HG03575 (cell line): ENCODE data around the gene SLIT3.

Experiments
- ATAC-seq: cut with Tn5 transposase; IDR thresholded peaks from one replicate; pipeline ENCODE4 v1.9.1; 2021; ENCODE audit not compliant: unreplicated experiment, insufficient number of reproducible peaks, low FRiP score; ENCODE audit errors: extremely low read depth

Gene SLIT3

DNA sequence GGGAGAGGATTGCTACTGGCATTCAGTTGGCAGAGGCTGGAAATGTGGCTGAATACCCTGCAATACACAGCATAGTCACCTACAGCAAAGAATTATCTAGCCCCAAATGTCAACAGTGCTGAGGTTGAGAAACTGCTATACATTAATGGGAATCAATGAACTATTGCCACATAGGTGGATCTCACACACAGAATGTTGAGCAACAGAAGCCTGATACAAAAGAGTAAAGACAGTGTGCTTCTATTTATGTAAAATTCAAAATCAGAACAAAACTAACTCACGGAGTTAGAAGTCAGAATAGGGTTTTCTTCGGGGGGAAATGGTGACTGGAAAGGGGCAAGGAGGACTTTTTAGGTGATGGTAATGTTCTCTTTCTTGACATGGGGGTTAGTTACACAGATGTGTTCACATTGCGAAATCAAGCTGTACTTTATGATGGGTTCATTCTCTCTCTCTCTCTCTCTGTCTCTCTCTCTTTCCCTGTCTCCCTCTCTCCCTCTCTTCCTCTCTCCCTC lies 676.0 kb downstream of the SLIT3 start:
- no peak for ATAC-seq

DNA sequence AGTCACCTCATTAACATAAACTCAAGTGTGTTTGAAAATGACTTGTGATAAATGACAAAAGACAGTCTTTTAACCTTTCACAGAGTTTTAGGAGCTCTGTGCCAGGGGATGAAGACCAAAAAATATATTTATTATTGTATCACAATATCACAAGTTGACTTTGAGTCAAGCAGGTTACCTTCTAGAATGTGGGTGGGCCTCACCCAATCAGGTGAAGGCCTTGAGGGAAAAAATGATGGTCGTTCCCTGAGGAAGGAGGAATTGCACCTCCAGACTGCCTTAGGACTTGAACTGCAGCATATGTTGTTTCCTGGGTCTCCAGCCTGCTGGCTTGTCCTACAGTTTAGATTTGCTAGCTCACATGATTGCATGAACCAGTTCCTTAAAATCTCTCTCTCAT lies 680.1 kb downstream of the SLIT3 start:
- no peak for ATAC-seq

DNA sequence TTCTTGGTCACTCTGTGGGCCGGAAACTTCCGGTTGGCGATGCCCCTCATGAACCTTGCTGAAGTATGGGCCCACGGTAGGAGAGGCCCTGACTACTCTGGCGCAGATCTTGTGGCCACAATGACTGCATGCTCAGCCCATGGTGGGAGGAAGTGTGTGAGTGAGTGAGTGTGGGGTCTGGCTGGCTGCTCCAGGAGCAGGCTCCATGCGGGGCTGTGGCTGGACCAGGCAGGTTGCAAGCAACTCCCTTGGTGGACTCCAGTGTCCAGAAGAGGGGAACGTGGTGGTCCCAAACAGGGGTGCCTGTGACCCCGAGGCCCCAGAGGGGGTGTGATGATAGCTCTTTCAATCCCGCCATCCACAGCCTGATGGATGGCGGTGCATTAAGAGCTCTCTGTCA lies 686.3 kb downstream of the SLIT3 start:
- no peak for ATAC-seq

DNA sequence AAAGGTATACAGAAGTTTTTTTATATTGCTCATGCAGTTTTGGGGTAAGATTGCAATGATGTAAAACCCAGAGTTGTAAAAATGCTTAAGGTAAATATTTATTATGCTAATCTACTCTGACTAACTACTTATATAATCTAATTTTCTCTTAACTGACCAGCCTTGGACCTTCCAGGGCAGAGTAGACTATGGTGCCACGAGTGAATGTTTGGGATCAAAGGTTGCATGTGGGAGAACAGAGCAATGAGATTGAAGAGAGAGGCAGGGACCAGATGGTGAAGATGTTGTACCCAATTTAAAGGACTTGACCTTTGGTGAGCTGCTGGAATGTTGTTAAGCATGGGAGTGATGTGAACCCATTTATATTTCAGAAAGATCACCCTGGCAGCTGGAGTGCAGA lies 686.9 kb downstream of the SLIT3 start:
- no peak for ATAC-seq

DNA sequence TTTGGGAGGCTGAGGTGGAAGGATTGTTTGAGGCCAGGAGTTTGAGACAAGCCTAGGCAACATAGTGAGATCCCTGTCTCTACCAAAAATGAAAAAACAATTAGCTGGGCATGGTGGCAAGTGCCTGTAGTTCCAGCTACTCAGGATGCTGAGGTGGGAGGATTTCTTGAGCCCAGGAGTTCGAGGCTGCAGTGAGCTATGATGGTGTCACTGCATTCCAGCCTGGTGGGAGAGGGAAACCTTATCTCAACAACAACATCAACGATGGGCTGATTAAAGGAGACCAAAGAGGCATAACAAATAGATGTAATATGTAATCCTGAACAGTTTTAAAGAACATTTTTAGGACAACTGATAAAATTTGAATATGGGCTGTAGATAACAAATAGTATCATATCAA lies 687.5 kb downstream of the SLIT3 start:
- ATAC-seq = no peak

DNA sequence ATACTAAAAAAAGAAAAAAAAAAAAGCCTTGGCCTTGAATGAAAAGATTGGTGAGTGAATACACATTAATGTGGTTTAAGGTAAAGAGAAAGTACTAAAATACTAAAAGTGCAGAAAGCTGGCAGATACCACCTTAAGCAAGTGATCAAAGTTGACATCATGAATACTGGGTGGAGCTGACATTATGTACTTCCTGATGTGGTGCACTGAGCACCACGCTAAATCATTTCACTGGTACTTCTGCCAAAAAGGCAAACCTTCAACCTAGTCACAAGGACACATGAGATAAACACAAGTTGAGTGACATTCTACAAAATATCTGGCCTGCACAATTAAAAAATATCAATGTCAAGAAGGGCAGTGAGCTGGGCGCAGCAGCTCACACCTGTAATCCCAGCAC lies 687.9 kb downstream of the SLIT3 start:
- no peak for ATAC-seq

DNA sequence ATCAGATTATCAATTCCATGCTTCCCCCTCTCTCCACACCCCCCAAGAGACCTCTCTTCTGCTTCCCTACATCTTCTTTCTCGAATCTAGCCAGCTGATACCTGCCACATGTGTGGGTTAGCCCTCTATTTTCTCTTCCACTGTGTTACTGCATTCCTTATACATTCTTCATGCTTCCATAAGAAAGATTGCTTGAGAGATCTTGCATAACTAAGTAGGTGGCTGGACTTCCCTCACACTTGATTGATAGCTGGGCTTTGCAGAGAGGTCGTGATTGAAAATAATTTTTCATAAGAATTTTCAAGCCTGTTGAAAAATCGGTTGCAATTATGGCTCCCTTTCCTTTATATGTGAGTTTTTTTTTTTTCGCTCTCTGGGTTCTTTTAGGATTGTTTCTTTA lies 688.8 kb downstream of the SLIT3 start:
- ATAC-seq = no peak
